DOHH2 (cell line): ENCODE results near the gene GPATCH8.

ENCODE experiments used
- H3F3A ChIP-seq: fragments of 200-600 bp; sonication (generic), shearing (Covaris generic); 2 replicates; pipeline ENCODE4 v1.6.0; 2016; ENCODE audit warnings: antibody characterized with exemption, mild to moderate bottlenecking; ENCODE audit not compliant: control insufficient read depth, insufficient read depth
- H3K27ac ChIP-seq: fragments of 200-600 bp; sonication (generic); 2 replicates; pipeline ENCODE4 v1.5.1; 2014; ENCODE audit warnings: low read depth, mild to moderate bottlenecking, low read length, moderate library complexity
- H3K27me3 ChIP-seq: fragments of 200-600 bp; sonication (generic); 2 replicates; pipeline ENCODE4 v1.6.1; 2014; ENCODE audit warnings: mild to moderate bottlenecking, low read length, mixed read lengths; ENCODE audit not compliant: control insufficient read depth
- H3K36me3 ChIP-seq: fragments of 200-600 bp; sonication (generic); 2 replicates; pipeline ENCODE4 v1.6.1; 2014; ENCODE audit warnings: mild to moderate bottlenecking, low read length, moderate library complexity, mixed read lengths; ENCODE audit not compliant: control insufficient read depth
- H3K4me1 ChIP-seq: fragments of 200-600 bp; sonication (generic); 2 replicates; pipeline ENCODE4 v1.6.1; 2014; ENCODE audit warnings: mild to moderate bottlenecking, low read length, mixed read lengths; ENCODE audit not compliant: control insufficient read depth
- H3K4me2 ChIP-seq: fragments of 200-600 bp; sonication (generic); 2 replicates; pipeline ENCODE4 v1.6.0; 2014; ENCODE audit warnings: mild to moderate bottlenecking, low read length, moderate library complexity
- H3K4me3 ChIP-seq: fragments of 200-600 bp; sonication (generic); 2 replicates; pipeline ENCODE4 v1.5.1; 2014; ENCODE audit warnings: mild to moderate bottlenecking, low read length, mixed read lengths
- H3K79me2 ChIP-seq: fragments of 200-600 bp; sonication (generic); 2 replicates; pipeline ENCODE4 v1.6.1; 2014; ENCODE audit warnings: mild to moderate bottlenecking, low read length, mixed read lengths; ENCODE audit not compliant: control insufficient read depth
- H3K9me2 ChIP-seq: fragments of 200-600 bp; sonication (generic); replicated peaks from 2 replicates; pipeline ENCODE4 v1.6.1; 2014; ENCODE audit warnings: mild to moderate bottlenecking, low read length, mixed read lengths; ENCODE audit not compliant: control insufficient read depth
- H3K9me3 ChIP-seq: fragments of 200-600 bp; sonication (generic); 2 replicates; pipeline ENCODE4 v1.6.1; 2014; ENCODE audit warnings: antibody characterized with exemption, low read length, mixed read lengths; ENCODE audit not compliant: control insufficient read depth, insufficient read depth
- H4K20me1 ChIP-seq: fragments of 200-600 bp; sonication (generic); 2 replicates; pipeline ENCODE4 v1.6.0; 2014; ENCODE audit warnings: low read depth, mild to moderate bottlenecking, antibody characterized with exemption, low read length, moderate library complexity; ENCODE audit not compliant: control insufficient read depth, insufficient read depth
- EZH2phosphoT487 ChIP-seq: fragments of 200-600 bp; sonication (generic); IDR thresholded peaks from 2 replicates; pipeline ENCODE4 v1.6.1; 2017; ENCODE audit warnings: borderline replicate concordance, mild to moderate bottlenecking, antibody characterized with exemption, low read length, moderate library complexity, mixed read lengths
- TF ChIP-seq, protein P1 (sequence below): fragments of 200-600 bp; sonication (generic); IDR thresholded peaks from one replicate; pipeline ENCODE4 v1.5.1; 2014; ENCODE audit warnings: antibody characterized with exemption, mild to moderate bottlenecking, low read depth, low read length; ENCODE audit not compliant: poor library complexity, severe bottlenecking

The GPATCH8 gene

DNA sequence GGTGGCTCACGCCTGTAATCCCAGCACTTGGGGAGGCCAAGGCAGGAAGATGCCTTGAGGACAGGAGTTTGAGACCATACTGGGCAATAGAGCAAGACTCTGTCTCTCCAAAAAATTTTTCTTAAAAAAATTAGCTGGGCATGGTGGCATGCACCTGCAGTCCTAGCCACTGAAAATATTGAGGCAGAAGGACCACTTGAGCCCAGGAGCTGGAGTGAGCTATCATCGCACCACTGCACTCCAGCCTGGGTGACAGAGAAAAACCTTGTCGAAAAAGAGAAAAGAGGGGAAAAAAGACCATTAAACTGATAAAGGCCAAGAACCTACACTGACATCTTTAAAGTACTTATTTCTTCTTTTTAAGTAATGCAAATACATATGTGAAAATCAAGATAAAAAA lies 60.4 kb downstream of the GPATCH8 start:
- TF ChIP-seq, protein P1, sequence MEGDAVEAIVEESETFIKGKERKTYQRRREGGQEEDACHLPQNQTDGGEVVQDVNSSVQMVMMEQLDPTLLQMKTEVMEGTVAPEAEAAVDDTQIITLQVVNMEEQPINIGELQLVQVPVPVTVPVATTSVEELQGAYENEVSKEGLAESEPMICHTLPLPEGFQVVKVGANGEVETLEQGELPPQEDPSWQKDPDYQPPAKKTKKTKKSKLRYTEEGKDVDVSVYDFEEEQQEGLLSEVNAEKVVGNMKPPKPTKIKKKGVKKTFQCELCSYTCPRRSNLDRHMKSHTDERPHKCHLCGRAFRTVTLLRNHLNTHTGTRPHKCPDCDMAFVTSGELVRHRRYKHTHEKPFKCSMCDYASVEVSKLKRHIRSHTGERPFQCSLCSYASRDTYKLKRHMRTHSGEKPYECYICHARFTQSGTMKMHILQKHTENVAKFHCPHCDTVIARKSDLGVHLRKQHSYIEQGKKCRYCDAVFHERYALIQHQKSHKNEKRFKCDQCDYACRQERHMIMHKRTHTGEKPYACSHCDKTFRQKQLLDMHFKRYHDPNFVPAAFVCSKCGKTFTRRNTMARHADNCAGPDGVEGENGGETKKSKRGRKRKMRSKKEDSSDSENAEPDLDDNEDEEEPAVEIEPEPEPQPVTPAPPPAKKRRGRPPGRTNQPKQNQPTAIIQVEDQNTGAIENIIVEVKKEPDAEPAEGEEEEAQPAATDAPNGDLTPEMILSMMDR, result no peak
- TF ChIP-seq EZH2phosphoT487, result no peak
- Histone ChIP-seq H3K4me2 (no peak overlapping the region), H3K27me3 (no peaks in the 10 kb centered on the region), H3K4me1 (no peaks in the 10 kb centered on the region), H3F3A (peaks cover 2% of the 10 kb centered on the region), H3K9me2 (no peaks in the 10 kb centered on the region), H3K4me3 (no peak overlapping the region), H3K36me3 (peaks cover 6% of the 10 kb centered on the region; the same call in 1 of the 2 replicates), H4K20me1 (no peaks in the 10 kb centered on the region; the same call in 1 of the 2 replicates), H3K9me3 (no peaks in the 10 kb centered on the region), H3K27ac (no peak overlapping the region), H3K79me2 (peaks cover 45% of the 10 kb centered on the region)

- H3K27ac ChIP-seq, result no peak overlapping the region
- H3K4me2 ChIP-seq, result no peak overlapping the region
Measured at GRCh38 chr17:44439168-44439567, 64.0 kb downstream of the GPATCH8 start.

DNA sequence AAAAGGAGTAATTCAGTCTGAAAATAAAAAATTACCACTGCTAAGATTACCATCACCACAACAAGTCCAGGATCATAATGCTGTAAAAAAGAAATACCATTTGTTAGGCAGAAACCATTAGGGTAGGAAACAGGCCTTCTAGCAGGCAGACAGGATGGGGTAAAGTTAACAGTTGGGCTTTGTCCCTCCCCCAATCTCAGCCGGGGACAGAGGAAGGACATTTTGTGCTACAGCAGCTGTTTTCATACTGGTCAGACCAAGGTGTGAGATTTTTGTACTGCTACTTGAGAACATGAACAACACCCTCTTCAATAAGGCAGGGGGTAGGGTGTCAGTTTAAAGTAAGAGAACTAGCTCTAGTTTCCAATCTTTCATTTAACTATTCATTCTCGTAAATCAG lies 64.6 kb downstream of the GPATCH8 start:
- peaks cover 22% of the 10 kb centered on the region for H3K79me2 ChIP-seq
- H3K4me3 ChIP-seq, result no peak overlapping the region
- TF ChIP-seq, protein P1, result no peak
- TF ChIP-seq EZH2phosphoT487, result no peak
- no peaks in the 10 kb centered on the region; the same call in 1 of the 2 replicates for H4K20me1 ChIP-seq
- H3K27me3 ChIP-seq, result no peaks in the 10 kb centered on the region
- no peak overlapping the region for H3K27ac ChIP-seq
- no peaks in the 10 kb centered on the region; the same call in 1 of the 2 replicates for H3F3A ChIP-seq
- H3K4me2 ChIP-seq, result no peak overlapping the region
- peaks cover 24% of the 10 kb centered on the region for H3K36me3 ChIP-seq
- no peaks in the 10 kb centered on the region for H3K9me3 ChIP-seq
- no peaks in the 10 kb centered on the region for H3K4me1 ChIP-seq
- H3K9me2 ChIP-seq, result no peaks in the 10 kb centered on the region

More at GRCh38 chr17:44439168-44439567, 64.0 kb downstream of the GPATCH8 start:
- no peaks in the 10 kb centered on the region for H3K9me2 ChIP-seq
- H4K20me1 ChIP-seq, result no peaks in the 10 kb centered on the region; the same call in 1 of the 2 replicates
- no peaks in the 10 kb centered on the region for H3K9me3 ChIP-seq
- no peaks in the 10 kb centered on the region for H3K27me3 ChIP-seq
- H3K79me2 ChIP-seq, result peaks cover 24% of the 10 kb centered on the region
- no peak overlapping the region for H3K4me3 ChIP-seq
- H3F3A ChIP-seq, result no peaks in the 10 kb centered on the region; the same call in 1 of the 2 replicates
- H3K4me1 ChIP-seq, result no peaks in the 10 kb centered on the region
- TF ChIP-seq, protein P1, result no peak
- no peak for TF ChIP-seq EZH2phosphoT487
- peaks cover 22% of the 10 kb centered on the region for H3K36me3 ChIP-seq

DNA sequence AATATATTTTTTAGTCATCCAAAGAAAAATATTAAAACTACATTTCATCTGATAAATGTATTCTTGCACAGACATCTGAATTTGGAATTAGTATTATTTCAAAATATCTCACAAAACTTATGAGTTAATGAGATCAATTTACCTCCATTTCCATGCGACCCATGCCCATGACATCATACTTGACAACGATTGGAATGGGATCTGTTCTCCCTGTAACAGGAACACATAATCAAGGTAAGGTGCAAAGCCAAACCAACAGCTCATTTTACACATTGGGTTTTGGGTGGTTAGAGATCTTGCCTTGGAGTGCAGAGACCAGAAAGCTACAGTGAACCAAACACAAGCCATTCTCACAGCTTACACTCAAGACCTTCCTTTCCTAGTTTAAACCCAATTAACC lies 66.9 kb downstream of the GPATCH8 start:
- Histone ChIP-seq H3K27me3 (no peaks in the 10 kb centered on the region), H3K9me3 (no peaks in the 10 kb centered on the region), H3K79me2 (peaks cover 10% of the 10 kb centered on the region), H3K4me1 (no peaks in the 10 kb centered on the region), H3K27ac (no peak overlapping the region), H4K20me1 (no peaks in the 10 kb centered on the region; the same call in 1 of the 2 replicates), H3F3A (peaks cover 3% of the 10 kb centered on the region; the same call in 1 of the 2 replicates), H3K4me3 (no peak overlapping the region), H3K4me2 (no peak overlapping the region), H3K9me2 (no peaks in the 10 kb centered on the region), H3K36me3 (peaks cover 41% of the 10 kb centered on the region)
- no peak for TF ChIP-seq EZH2phosphoT487
- TF ChIP-seq, protein P1, result no peak
